Fibroblast of lung (primary cell): ENCODE data around the gene MUC12.

Source experiments
- EZH2 ChIP-seq: IDR thresholded peaks from 2 replicates; pipeline ENCODE4 v1.5.1; 2012; ENCODE audit warnings: low read length, control low read depth, mild to moderate bottlenecking; ENCODE audit errors: missing control alignments
- TF ChIP-seq, protein P1 (sequence below), 2 donors: IDR thresholded peaks in 1 of 2; conservative IDR thresholded peaks in 1 of 2; 1 replicate in 1 of 2; 2 replicates in 1 of 2; pipeline ENCODE4 v1.5.1; 2011 to 2012; ENCODE audit warnings: low read length in 2 of 2, control low read depth in 1 of 2, inconsistent platforms in 1 of 2, low read depth in 1 of 2, mild to moderate bottlenecking in 1 of 2

DNA sequence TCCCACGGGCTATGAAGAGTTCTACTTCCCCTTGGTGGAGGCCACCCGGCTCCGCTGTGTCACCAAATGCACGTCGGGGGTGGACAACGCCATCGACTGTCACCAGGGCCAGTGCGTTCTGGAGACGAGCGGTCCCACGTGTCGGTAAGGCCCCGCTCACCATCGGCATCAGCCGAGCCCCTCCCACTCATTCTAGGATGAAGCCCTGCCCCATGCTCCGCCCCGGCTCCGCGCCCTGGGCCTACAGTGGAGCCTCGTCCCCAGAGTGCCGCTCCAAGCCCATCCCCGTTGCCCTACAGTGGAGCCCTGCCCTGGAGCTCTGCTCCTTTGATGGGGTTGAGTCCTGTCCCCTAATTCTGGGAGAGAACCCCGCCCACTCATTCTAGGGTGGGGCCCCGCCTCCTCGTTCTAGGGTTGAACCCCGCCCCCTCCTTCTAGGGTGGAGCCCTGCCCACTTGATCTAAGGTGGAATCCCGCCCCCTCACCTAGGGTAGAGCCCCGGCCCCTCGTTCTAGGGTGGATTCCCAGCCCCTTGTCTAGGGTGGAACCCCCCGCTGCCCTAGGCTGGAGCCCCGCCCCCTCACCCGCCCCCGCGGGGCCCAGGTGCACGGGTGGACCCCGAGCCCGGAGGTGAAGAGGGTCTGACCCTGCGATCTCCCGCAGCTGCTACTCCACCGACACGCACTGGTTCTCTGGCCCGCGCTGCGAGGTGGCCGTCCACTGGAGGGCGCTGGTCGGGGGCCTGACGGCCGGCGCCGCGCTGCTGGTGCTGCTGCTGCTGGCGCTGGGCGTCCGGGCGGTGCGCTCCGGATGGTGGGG is 3.4 kb upstream of the MUC12 start:
- TF ChIP-seq, protein P1, sequence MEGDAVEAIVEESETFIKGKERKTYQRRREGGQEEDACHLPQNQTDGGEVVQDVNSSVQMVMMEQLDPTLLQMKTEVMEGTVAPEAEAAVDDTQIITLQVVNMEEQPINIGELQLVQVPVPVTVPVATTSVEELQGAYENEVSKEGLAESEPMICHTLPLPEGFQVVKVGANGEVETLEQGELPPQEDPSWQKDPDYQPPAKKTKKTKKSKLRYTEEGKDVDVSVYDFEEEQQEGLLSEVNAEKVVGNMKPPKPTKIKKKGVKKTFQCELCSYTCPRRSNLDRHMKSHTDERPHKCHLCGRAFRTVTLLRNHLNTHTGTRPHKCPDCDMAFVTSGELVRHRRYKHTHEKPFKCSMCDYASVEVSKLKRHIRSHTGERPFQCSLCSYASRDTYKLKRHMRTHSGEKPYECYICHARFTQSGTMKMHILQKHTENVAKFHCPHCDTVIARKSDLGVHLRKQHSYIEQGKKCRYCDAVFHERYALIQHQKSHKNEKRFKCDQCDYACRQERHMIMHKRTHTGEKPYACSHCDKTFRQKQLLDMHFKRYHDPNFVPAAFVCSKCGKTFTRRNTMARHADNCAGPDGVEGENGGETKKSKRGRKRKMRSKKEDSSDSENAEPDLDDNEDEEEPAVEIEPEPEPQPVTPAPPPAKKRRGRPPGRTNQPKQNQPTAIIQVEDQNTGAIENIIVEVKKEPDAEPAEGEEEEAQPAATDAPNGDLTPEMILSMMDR (conservative IDR thresholded peaks at IDR 0.05 in 1 of 2, IDR thresholded peaks at IDR 0.05 in 1 of 2; ENCODE audit: low read depth in 1 of 2, low read length in 2 of 2) = peak; percentile 58 to 62
- TF ChIP-seq EZH2 = no peak
